HG03469 (cell line): ENCODE measurements around the gene KRTAP4-12.
"Not testable (repeated sequence)": the region's sequence is repeated elsewhere in the genome, so short reads cannot be mapped to it uniquely, and the experiment has no call there.

ENCODE experiments used
- ATAC-seq: cut with Tn5 transposase; IDR thresholded peaks from one replicate; pipeline ENCODE4 v1.9.1; 2021; ENCODE audit warnings: mild to moderate bottlenecking, moderate library complexity, moderate number of reproducible peaks; ENCODE audit not compliant: unreplicated experiment

The KRTAP4-12 gene

DNA sequence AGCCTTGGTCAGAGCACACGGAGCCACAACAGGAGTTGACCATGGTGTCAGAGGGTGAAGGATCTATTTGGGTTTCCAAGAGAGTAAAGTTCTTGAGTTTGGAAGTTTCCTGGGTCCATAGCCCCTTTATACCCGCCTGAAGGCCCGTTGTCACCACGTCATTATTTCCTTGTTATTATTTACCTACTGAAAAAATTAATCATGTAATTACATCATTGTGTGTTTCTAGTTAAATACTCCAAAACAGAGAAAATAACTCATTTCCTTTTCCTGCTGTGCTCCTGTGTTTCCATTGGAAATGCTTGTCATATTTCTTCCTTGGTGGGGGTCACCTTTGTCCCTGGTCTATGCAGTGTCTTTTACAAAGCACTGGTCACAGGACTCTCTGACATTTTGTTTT lies 25.9 kb downstream of the KRTAP4-12 start, which contains the start of gene KRTAP4-8:
TSS of gene KRTAP4-8 (minus strand) at position 101 of the 400 bp plus-strand sequence. CDS start at position 43, 58 bp downstream.
- no peak for ATAC-seq

- no peak for ATAC-seq
Observed at GRCh38 chr17:41096055-41096454, 27.9 kb downstream of the KRTAP4-12 start.

DNA sequence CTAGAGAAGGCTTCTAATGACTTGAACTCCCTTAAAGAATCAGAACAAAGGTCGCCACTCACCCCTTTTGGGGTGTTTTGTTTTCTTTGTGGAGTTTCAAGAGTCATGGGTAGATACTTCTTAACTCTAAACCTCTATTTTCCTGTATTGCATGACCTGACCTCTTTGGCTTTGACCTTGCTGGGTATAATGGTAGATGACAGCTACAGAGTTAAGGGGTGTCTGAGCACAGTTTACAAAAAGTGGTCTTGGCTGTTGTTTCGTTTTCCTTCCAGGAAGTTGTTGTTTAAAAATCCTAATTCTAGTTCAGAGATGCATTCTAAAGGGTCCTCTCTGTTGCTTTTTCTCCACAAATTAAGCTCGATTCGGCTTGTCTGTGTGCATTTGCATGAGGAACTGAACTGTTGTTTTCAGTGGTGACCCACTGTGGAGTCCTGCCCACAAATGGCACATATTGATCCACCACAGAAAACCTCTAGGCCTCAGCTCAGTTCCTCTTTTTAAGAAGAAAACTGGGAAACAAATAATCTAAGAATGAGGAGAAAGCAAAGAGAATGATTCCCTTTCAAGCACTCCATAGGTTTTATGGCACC lies 35.1 kb downstream of the KRTAP4-12 start:
- not testable (repeated sequence) for ATAC-seq

DNA sequence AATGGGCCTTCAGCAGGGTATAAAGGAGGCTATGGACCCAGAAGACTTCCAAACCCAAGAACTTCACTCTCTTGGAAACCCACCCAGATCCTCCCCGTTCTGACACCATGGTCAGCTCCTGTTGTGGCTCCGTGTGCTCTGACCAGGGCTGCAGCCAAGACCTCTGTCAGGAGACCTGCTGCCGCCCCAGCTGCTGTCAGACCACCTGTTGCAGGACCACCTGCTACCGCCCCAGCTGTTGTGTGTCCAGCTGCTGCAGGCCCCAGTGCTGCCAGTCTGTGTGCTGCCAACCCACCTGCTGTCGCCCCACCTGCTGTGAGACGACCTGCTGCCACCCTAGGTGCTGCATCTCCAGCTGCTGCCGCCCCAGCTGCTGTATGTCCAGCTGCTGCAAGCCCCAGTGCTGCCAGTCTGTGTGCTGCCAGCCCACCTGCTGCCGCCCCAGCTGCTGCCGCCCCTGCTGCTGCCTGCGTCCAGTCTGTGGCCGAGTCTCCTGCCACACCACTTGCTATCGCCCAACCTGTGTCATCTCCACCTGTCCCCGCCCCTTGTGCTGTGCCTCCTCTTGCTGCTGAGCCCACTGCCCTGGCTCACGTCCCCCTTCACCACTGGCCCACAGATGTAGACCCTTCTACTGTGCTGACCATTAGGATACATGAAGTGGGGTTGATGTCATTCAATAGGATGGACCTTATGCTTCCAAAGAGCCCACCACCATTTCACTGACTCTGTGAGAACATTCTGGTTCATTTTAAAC lies 39.7 kb downstream of the KRTAP4-12 start, which contains the start of gene KRTAP4-7:
TSS of gene KRTAP4-7 (plus strand) at position 51 of the 757 bp plus-strand sequence. CDS start at position 108, 57 bp downstream.
- ATAC-seq = not testable (repeated sequence)

GRCh38 chr17:41083427-41083826 lies 40.6 kb downstream of the KRTAP4-12 start:
- ATAC-seq = not testable (repeated sequence)

- ATAC-seq = no peak
Observed at GRCh38 chr17:41082626-41083025, 41.4 kb downstream of the KRTAP4-12 start.

- no peak for ATAC-seq
Observed at GRCh38 chr17:41076788-41077187, 47.2 kb downstream of the KRTAP4-12 start.

GRCh38 chr17:41073676-41074075 lies 50.3 kb downstream of the KRTAP4-12 start:
- ATAC-seq = no peak
